HG02798 (cell line): Measurements from ENCODE around the gene CCDC81.
"Not testable (repeated sequence)": the region's sequence is repeated elsewhere in the genome, so short reads cannot be mapped to it uniquely, and the experiment has no call there.

ENCODE experiments used
- ATAC-seq: cut with Tn5 transposase; IDR thresholded peaks from one replicate; pipeline ENCODE4 v1.9.1; 2021; ENCODE audit warnings: mild to moderate bottlenecking; ENCODE audit not compliant: unreplicated experiment, poor library complexity

Gene CCDC81

GRCh38 chr11:86433361-86434095 is 58.8 kb downstream of the CCDC81 start:
- not testable (repeated sequence) for ATAC-seq

GRCh38 chr11:86435711-86436110 is 61.0 kb downstream of the CCDC81 start:
- ATAC-seq: no peak

- ATAC-seq: no peak
Measured at GRCh38 chr11:86438685-86439084, 64.0 kb downstream of the CCDC81 start.

- no peak for ATAC-seq
Measured at GRCh38 chr11:86440305-86440716, 65.6 kb downstream of the CCDC81 start.

DNA sequence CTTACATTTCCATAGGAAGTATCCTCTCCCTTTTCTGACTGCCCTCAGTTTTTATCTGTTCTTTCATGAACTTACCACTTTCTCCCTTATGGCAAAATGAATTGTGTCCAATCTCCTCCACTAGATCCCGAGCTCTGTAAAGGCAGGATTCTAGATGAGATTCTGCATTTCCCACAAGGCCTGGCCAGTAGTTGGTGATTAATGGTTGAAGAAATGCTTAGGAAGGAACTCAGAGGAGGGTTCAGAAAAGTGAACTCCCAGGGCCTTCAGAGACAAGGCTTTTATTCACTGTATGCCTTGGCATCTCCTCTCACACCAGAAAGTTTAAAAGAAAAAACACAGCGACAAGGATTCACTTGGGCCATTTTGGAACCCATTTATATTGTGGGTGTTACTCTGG is 66.2 kb downstream of the CCDC81 start:
- no peak for ATAC-seq

- ATAC-seq: no peak
Measured at GRCh38 chr11:86442420-86442819, 67.7 kb downstream of the CCDC81 start.

DNA sequence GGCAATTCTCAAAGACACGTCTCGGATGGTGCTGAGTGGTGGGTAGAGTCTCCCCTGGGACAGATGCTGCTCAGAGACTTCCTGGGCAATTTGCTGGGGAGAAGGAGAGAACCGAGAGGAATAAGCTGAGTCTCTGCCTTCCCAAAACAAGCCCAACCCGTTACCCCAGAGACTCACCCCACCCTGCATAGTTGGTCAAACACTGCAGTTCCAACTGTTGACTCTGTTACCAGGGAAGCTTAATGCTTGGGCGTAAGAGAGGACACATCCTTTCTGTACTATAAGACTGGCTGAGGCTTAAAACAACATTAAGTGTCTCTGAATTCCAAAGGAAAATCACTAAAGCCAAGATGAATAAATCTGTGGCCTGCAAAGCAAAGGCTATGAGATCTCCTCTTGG is 68.1 kb downstream of the CCDC81 start:
- no peak for ATAC-seq

DNA sequence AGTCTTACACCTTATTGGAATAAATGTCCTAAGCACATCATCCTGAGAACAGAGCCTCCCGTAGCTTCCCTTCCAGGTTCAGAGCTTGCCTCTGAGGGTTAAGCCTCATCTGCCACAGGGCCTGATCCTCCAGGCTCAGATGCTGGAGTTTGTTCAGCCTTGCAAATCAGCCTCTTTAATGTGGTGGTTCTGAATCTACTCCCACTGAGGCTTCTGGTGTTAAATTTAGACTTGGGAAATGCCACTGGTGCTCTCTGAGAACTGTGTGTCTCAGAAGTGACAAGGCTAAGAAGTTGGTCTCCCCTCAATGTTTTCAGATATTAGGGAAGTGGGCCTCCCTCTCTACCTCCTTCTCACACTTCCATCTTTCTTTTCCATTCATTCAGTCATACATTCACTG is 68.7 kb downstream of the CCDC81 start:
- no peak for ATAC-seq

DNA sequence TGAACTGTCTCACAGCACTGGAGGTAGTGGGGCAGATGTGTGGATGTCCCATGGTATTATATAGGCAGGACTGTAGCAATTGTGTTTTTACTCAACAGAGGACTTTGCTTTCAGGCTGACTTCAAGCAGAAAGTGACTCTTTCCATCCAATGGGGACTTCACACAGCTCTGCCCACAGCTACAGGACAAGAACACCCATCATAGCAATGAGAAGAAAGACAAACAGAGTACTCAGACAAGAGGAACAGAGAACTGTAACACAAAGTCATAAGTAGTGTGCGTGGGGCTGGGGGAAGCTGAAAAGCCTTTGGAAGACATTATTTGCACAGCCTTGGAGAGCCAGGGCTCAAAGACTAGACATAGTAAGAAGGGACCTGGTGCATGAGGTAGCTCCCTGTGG is 70.3 kb downstream of the CCDC81 start:
- ATAC-seq: peak; percentile 36

DNA sequence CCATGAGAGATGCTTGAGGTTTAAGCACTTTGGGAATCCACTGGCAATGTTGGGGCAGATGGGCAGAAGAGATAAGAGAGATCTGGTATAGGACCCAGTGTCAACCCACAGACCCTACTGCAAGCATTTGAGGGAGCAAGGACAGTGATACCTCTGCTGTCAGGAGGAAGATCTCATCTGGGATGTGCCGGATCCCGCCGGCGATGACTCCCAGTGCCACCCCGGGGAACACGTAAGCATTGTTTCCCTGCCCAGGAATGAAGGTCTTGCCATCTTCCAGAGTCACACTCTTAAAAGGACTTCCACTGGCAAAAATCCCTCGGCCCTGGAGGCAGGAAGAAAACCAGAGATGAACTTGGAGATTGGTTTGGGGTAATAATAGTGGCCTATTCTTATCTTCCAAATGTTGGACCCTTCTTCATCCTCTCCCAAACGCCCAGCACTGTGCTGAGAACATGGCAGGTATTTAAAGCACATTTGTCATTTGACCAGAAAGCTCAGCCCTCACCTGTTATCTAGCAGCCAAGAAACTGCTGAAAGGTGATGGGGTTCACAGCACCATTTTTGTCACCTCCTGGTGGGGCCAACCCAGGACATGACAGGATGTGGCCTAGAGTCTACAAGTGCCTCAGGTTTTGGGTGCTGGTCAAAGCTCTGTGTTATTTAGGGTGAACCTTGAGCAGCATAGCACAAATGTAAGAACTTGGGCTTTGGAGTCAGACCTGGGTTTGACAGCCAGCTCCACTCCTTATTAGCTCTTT is 71.7 kb downstream of the CCDC81 start:
- ATAC-seq: no peak

- no peak for ATAC-seq
Measured at GRCh38 chr11:86446924-86447285, 72.2 kb downstream of the CCDC81 start.

GRCh38 chr11:86447763-86448480 is 73.2 kb downstream of the CCDC81 start:
- ATAC-seq: no peak

DNA sequence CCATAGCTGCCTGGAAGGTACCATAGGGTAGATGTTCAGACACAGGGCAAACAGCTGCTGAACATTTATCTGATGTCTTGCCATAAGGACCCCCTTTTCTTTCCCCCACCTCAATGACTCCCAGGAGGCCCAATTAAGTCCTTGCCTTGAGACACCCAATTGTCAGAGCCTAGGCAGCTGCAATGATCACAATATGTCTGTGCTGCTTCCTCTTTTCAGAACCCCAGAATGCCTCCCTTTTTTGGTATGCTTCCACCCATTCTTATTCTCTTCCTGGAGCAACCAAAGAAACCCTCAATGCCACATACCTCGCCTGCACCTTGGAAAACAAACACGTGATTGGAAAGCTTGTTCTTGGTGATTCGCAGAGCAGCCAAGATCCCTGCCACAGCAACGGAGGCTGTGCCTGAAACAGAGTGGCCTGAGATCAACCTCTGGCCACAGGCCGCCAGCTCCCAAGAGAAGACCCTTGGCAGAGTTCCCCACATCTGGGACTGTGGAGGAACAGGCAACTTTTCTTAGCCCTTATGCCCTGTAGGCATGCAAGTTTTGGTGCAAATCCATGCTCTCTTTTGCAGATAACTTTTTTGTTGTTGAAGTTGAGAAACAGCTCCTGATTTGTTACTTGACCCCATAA is 75.4 kb downstream of the CCDC81 start:
- no peak for ATAC-seq

GRCh38 chr11:86453290-86454030 is 78.8 kb downstream of the CCDC81 start:
- ATAC-seq: no peak

- ATAC-seq: peak; percentile 82
Measured at GRCh38 chr11:86456075-86456939, 81.6 kb downstream of the CCDC81 start.

DNA sequence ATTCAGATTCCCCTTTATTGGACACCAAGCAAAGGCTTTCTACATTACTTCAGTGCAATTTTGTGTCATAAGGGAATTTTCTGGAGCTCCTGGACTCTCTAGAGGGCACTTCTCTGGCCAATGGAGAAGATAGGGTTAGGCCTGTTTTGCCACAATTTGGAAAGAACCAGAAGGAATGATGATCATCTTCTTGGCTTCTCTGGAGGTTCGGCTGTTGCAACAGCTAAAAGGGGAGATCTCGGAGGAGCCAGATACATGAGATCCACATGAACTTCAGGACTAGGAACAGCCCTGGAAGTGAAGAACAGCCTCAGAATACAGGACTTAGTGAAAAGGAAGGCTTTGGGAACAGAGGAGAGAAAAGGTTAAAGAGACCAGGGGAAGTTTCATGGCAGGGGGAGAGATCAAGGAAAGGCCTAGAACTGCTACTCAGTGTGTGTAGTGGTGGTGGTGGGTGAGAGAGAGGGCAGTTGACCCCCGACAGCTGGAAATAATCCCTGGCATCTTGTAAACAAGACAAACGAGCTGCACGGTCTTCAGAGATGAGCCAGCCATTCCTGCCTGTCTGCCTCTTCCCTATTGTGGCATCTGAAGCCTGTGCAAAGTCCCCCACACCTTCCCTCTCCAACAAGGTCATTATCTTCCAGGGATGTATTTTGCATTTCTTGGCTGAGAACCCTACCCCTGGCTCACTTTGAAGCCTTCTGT is 83.8 kb downstream of the CCDC81 start:
- no peak for ATAC-seq

GRCh38 chr11:86459002-86459385 is 84.3 kb downstream of the CCDC81 start:
- no peak for ATAC-seq

DNA sequence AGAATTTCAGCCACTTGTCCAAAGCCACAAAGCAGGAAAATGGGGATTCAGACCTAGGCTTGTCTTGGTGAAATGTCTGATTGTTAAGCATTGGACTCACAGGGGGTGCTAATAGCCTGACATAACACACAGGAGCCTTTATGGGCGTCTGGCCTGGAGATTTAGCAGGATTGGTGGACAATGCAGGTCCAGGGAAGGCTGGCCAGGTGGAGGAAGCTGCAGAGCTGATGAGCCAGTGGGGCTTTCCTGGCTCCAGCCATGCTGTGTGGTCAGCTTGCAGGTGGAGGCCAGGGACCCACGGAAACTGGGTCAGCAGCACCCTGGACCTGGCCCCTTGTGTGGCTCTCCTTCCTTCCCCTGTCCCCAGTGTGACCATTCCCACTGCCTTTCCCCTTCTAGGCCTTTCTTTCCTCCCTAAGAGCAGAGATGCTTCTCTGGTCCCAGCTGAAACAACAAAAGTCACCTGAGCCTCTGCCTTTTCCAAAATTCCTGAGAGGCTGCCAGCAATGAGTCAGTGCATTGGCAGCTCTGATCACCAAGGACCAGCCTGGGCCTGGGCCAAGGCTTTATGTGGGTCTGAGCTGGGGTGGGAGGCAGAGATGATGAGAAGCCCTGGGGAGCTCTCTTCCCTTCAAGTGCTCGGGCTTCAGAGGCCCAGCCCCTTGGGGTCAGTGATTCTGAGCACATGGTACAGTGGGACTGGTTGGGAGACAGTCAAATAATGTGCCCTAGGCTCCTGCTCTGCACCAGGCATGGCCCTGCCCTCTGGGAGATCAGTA is 85.2 kb downstream of the CCDC81 start:
- ATAC-seq: no peak
